Measurements from ENCODE around the gene WDR72. TPM values are rescaled to one million over a fixed set of nuclear protein-coding genes. Genes with fewer than 3 reads are reported as not detected.
A peak's percentile ranks its signal among the peaks of the same experiment; 100 is the strongest.
"Not testable (repeated sequence)": the region's sequence is repeated elsewhere in the genome, so short reads cannot be mapped to it uniquely, and the experiment has no call there.

The WDR72 gene
- polyA plus RNA-seq, 4 donors: 1.2 to 74.3 (median 65.8) TPM

GRCh38 chr15:53710906-53711305, 48.6 kb downstream of the WDR72 start:
- peak in 3 of 4 donors; percentile 16 to 25 (median 16) for DNase-seq (ENCODE audit: low read depth in 4 of 4, low spot score in 3 of 4)

GRCh38 chr15:53709821-53710220, 49.6 kb downstream of the WDR72 start:
- no peak for DNase-seq (ENCODE audit: low read depth in 4 of 4, low spot score in 3 of 4)

DNA sequence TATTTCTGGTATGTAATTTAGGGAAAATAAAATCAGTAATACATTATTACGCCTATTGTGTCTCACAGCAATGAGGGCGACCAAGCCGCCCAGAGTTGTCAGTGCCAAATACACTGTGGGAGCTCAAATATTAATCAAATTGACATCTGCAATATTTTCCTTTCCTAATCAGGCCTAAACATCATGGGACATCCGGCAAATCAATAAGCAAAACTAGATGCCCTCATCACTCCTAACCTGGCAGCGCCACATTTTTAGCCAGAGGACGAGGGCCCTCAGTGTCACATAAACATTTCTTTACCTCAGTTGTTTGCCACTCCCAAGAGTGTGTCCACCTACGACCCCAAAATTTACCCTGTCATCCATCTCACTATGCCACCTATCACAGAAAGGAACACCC, 64.1 kb downstream of the WDR72 start:
- no peak for DNase-seq (ENCODE audit: low read depth in 4 of 4, low spot score in 3 of 4)

DNA sequence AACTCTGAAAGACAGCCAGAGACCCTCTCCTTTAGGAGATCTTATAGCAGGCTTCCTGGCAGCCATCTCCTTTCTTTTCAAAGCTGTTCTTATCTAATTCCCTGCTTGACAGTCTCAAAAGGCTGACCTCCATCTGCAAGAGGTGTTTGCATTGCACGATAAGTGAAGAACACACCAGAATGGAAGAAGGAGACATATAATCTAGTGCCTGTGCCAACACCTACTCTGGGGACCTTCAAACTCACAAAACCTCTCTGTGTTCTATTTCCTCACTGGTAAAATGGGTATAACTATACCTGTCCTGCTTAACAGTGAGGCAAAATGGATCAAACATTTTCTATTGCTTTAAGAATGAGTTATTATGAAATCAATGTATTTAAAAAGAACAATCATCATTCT, 65.0 kb downstream of the WDR72 start:
- DNase-seq (ENCODE audit: low read depth in 4 of 4, low spot score in 3 of 4): no peak

GRCh38 chr15:53693729-53694475, 65.6 kb downstream of the WDR72 start:
- no peak for DNase-seq (ENCODE audit: low read depth in 4 of 4, low spot score in 3 of 4)

DNA sequence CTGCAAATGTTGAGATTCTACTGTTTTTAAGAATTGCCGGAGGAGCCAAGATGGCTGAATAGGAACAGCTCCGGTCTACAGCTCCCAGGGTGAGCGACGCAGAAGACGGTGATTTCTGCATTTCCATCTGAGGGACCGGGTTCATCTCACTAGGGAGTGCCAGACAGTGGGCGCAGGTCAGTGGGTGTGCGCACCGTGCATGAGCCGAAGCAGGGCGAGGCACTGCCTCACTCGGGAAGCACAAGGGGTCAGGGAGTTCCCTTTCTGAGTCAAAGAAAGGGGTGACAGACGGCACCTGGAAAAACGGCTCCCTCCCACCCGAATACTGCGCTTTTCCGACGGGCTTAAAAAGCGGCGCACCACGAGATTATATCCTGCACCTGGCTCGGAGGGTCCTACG, 75.3 kb downstream of the WDR72 start:
- not testable (repeated sequence) for DNase-seq (ENCODE audit: low read depth in 4 of 4, low spot score in 3 of 4)

GRCh38 chr15:53681056-53681455, 78.4 kb downstream of the WDR72 start:
- no peak for DNase-seq (ENCODE audit: low read depth in 4 of 4, low spot score in 3 of 4)

- no peak for DNase-seq (ENCODE audit: low read depth in 4 of 4, low spot score in 3 of 4)
These were observed 83.6 kb downstream of the WDR72 start for GRCh38 chr15:53675832-53676231.

DNA sequence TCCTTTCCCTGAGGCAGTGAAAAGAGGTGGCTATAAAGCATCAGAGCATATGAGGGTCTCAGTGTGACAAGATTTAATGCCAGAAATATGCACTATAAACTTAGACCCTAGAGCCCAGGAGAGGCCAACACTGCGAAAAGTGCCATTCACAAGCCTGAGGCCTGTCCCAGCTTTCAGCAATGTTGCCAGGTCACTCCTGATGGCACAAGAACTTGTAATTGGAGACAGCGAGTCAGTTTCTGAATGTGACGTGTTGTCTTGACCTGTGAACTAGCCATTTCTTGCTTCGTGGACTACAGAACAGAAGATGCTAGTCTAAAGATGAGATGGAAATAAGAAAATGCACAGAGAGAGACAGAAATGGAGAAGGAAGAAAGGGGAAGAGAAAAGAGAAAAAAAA, 87.9 kb downstream of the WDR72 start:
- no peak for DNase-seq (ENCODE audit: low read depth in 4 of 4, low spot score in 3 of 4)

DNA sequence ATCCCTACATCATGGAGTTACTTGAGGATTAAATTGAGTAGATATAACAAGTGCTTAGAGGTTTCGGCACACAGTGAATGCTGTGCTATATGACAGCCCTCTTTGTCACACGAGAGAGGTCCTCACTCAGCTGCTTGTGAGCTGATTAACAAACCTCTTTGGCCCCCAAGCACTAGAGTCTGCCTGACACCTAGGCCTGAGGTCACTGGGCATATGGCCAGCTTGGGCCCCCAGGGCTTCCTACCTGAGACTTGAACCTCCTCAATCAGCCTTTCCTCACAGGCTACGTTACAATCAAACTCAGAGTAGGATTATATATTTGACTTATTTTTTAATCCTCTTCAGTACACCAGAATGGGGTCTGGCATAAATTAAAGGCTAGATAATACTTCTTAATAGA, 88.8 kb downstream of the WDR72 start:
- no peak for DNase-seq (ENCODE audit: low read depth in 4 of 4, low spot score in 3 of 4)

GRCh38 chr15:53665930-53666329, 93.5 kb downstream of the WDR72 start:
- no peak for DNase-seq (ENCODE audit: low read depth in 4 of 4, low spot score in 3 of 4)

DNA sequence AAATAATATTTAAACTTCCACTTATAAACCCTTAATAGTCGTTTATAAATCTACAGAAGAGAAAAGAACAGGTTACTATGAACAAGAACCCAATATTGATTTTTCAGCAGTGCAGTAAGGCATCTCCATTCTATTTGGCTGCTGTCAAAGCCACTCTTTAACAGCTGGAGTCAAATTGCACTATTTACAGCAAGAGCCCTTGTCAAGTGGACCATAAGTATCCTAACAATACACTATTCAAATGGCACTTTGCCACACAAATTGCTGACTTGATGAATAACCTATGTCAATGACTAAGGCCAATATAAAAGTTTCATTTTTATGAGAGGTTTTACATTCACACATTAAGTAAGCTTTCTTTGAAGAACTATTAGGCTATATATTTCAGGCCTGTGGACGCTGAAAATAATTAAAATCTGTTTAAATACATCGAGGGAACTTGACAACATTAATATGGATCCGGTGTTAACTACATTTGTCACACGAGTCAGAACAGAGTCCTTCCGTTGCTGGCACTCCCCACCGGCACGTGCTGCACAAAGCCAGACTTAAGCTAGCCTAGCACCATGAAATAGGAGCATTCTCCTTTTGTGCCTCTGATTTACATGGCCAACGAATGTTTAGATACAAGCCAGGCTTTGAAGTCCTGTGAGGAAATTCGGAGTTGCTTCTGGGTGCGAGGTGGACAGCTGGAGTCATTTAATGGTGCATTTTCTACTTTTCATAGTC, 100.5 kb downstream of the WDR72 start:
- no peak for DNase-seq (ENCODE audit: low read depth in 4 of 4, low spot score in 3 of 4)

GRCh38 chr15:53658255-53658654, 101.2 kb downstream of the WDR72 start:
- no peak for DNase-seq (ENCODE audit: low read depth in 4 of 4, low spot score in 3 of 4)

GRCh38 chr15:53648934-53649333, 110.5 kb downstream of the WDR72 start:
- DNase-seq (ENCODE audit: low read depth in 4 of 4, low spot score in 3 of 4): no peak

DNA sequence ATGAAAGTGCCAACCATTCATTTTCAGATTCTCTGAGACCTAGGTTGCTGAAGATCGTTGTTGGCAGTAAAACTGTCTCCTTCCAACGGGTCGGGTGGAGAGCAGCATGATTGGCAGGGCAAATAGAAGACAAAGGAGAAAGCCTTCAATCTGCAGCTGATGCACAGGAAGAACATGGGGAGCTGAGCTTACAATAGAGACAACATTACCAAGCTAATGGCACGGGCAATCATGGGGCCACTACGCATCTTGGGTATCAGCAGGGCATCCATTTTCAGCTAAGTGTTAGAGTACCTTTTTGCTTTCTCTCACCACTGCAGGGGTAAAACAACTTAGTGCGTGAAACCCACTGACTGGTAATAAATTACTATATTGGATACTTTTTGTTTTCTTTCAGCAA, 114.8 kb downstream of the WDR72 start:
- DNase-seq (ENCODE audit: low read depth in 4 of 4, low spot score in 3 of 4): no peak

DNA sequence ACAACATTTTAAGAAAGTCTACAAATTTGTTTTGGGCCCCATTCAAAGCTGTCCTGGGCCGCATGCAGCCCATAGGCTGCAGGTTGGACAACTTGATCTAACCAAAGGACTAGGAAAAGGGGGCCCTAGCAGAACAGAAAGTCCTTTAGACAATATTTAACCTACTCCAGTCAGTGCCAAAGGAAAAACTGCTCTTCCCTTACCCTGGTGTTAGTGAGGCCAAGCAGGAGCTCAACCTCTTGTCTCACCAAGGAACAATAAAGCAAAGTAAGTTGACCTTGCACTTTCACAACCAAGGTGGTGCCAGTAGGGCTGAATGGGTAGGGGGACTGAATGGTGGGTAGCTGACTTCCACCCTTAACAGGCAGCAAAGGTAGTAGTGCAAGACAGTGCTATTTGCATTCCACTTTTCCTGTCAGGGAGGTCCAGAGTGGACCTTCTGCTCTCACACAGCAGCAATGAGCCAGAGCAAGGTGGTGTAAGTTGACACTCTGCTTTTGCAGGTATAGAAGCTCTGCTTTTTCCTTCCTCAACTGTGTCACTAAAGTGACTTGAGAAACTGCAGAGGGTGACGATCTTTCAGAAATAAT, 124.9 kb downstream of the WDR72 start:
- no peak for DNase-seq (ENCODE audit: low read depth in 4 of 4, low spot score in 3 of 4)

DNA sequence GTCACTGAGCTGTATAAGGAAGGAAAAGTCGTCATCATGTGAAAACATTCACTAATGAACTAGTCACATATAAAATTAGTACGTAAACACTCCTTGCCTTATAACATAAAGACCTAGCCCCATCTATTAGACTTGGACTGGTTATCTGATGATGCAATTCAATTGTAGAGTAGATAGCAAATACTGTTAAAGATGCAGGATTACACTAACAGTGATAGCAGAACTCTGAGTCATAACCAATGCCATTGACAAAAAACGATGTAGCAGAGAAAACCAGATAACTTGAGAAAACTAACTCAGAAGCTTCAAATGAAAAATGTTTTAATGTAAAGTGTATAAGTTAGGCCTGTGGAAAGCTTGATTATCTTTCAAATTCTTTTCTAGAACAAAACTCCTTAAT, 132.2 kb downstream of the WDR72 start:
- DNase-seq (ENCODE audit: low read depth in 4 of 4, low spot score in 3 of 4): no peak

GRCh38 chr15:53625962-53626845, 133.3 kb downstream of the WDR72 start:
- DNase-seq (ENCODE audit: low read depth in 4 of 4, low spot score in 3 of 4): no peak

DNA sequence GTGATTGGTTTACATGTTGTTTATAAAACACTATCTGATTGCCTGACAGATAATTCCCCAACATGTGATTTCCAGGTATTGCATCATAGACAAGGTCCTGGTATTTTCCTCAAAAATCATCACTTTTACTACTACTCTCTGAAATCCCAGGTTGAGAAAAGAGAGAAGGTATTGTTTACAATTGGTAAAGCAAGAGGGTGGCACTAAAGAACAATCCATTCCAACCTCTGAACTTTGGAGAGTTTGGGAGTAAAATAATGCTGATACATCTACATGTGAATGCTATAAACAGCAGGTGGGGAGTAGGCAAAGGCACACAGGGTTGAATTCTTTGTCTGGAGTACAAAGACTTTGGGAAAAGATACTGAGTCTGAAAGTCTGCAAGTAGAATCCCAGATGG, 134.2 kb downstream of the WDR72 start:
- no peak for DNase-seq (ENCODE audit: low read depth in 4 of 4, low spot score in 3 of 4)

GRCh38 chr15:53618461-53618860, 141.0 kb downstream of the WDR72 start:
- no peak for DNase-seq (ENCODE audit: low read depth in 4 of 4, low spot score in 3 of 4)
